ENCODE measurements around the gene APOL4.

DNA sequence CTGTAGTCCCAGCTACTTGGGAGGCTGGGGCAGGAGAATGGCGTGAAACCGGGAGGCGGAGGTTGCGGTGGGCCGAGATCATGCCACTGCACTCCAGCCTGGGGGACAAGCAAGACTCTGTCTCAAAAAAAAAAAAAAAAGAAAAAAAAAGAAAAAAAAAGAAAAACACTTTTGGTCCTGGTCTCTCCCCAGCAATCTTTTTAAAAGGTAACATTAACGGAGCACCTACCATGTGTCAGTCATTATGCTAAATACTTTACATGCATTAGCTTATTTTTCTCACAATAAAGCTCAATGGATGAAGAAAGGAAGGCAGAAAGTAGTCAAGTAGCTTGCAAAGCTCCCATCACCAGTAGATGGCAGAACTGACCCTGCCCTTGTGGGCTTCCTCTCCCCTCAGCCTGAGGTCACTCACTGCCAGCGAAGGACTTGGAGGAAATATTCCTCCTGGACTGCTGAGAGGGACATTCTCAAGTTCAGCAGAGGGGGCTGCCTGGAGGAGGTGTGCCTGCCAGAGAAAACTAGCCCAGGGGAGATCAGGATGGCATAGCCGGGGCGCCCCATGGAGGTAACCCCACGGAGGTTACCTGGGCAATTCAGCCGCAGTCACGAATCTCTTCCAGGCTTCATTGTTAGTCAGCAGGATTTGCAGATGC is 56.6 kb downstream of the APOL4 start:
- TF ChIP-seq, protein P1, sequence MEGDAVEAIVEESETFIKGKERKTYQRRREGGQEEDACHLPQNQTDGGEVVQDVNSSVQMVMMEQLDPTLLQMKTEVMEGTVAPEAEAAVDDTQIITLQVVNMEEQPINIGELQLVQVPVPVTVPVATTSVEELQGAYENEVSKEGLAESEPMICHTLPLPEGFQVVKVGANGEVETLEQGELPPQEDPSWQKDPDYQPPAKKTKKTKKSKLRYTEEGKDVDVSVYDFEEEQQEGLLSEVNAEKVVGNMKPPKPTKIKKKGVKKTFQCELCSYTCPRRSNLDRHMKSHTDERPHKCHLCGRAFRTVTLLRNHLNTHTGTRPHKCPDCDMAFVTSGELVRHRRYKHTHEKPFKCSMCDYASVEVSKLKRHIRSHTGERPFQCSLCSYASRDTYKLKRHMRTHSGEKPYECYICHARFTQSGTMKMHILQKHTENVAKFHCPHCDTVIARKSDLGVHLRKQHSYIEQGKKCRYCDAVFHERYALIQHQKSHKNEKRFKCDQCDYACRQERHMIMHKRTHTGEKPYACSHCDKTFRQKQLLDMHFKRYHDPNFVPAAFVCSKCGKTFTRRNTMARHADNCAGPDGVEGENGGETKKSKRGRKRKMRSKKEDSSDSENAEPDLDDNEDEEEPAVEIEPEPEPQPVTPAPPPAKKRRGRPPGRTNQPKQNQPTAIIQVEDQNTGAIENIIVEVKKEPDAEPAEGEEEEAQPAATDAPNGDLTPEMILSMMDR (IDR thresholded peaks at IDR 0.05; ENCODE audit: borderline replicate concordance, extremely low read depth, low read length, poor library complexity, severe bottlenecking), result peak; percentile 81
- no peak for TF ChIP-seq EZH2 (IDR thresholded peaks at IDR 0.05; ENCODE audit: borderline replicate concordance, low read depth, low read length, severe bottlenecking)

All from DND-41 (cell line).